Measurements from ENCODE around the gene TSEN15.

DNA sequence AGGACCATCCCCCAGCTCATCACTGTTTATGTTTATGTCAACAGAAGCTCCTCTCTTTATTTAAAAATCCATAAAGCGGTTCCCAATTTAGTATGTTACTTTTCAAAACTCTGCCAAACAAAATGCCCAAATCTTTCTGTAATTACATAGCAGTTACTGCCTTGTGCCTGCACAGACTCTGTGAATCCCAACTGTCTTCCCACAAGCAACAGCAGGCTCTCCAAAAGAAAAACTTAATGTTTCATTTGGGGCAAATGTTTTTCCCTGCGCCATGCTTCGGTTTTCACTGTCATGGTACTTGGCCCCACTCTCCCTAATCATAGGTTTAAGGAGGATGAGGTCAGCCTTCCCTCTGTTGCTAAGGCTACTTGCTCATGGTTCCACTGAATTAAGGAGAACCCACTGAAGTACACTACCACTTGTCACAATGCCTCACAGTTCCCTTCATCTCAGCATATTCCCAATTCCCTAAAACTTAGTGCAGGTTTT lies 18.6 kb upstream of the TSEN15 start:
- TF ChIP-seq POLR2A (IDR thresholded peaks at IDR 0.05) (no peak), POLR2AphosphoS5 (IDR thresholded peaks at IDR 0.05) (no peak)
- TF ChIP-seq, protein P1, sequence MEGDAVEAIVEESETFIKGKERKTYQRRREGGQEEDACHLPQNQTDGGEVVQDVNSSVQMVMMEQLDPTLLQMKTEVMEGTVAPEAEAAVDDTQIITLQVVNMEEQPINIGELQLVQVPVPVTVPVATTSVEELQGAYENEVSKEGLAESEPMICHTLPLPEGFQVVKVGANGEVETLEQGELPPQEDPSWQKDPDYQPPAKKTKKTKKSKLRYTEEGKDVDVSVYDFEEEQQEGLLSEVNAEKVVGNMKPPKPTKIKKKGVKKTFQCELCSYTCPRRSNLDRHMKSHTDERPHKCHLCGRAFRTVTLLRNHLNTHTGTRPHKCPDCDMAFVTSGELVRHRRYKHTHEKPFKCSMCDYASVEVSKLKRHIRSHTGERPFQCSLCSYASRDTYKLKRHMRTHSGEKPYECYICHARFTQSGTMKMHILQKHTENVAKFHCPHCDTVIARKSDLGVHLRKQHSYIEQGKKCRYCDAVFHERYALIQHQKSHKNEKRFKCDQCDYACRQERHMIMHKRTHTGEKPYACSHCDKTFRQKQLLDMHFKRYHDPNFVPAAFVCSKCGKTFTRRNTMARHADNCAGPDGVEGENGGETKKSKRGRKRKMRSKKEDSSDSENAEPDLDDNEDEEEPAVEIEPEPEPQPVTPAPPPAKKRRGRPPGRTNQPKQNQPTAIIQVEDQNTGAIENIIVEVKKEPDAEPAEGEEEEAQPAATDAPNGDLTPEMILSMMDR (IDR thresholded peaks at IDR 0.05) = no peak
